Measurements from ENCODE around the gene RAE1. TPM values are rescaled to one million over a fixed set of nuclear protein-coding genes. Genes with fewer than 3 reads are reported as not detected.

The RAE1 gene
- total and polyA plus RNA-seq, 2 donors (not counting 1 experiment from before 2014, with no cell fraction given): 27.2 to 39.4 TPM

DNA sequence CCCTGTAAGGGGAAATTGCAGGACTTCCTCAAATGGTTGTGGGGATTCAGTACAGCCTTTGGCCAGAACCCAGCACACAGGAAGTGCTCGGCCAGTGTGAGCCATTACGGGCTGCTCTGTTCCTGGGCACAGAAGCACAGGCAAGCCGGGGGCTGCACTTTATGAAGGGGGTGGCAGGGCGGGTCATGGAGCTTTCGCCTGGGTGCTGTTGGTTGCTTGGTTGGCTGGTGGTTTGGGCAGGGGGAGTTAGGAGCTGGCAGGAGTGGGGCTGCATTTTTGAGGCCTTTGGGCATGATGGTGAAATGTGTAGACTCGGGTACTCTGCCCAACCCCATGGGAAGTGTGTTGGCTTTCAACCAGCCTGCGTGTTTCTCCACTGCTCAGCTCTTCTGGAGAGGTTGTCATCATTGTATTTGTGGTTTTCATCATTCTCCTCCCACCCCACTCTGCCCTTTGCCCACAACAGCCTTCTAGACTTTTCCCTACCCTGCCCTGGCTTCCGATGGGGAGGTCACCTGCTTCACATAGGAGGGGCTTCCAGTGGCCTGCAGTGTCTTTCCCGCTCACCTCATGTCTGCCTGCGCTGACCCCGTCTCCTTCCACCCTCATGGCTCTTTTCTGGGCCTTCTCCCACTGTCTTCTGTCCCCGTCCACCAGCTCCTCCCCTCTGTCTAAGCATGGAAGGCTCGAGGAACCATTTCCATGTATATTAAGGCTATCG is 24.0 kb downstream of the RAE1 start:
- no peak for DNase-seq (ENCODE audit: low read depth in 2 of 2)
- Histone ChIP-seq H3K27ac (ENCODE audit: insufficient read depth, low read length) (no peak overlapping the region), H3K9me3 (ENCODE audit: control insufficient read depth, insufficient read depth, low read depth, low read length) (no peaks in the 10 kb centered on the region), H4K20me1 (ENCODE audit: control insufficient read depth, extremely low read depth, insufficient read depth, low read length) (no peaks in the 10 kb centered on the region), H2AFZ (ENCODE audit: low read length) (no peak overlapping the region), H3K36me3 (ENCODE audit: control insufficient read depth, insufficient read depth, low read length) (peaks cover 27% of the 10 kb centered on the region), H3K79me2 (ENCODE audit: control insufficient read depth, insufficient read depth, low read length) (no peaks in the 10 kb centered on the region), H3K27me3 (ENCODE audit: control insufficient read depth, insufficient read depth, low read length) (no peaks in the 10 kb centered on the region), H3K4me1 (ENCODE audit: control insufficient read depth, extremely low read depth, insufficient read depth, low read length) (no peaks in the 10 kb centered on the region), H3K9ac (ENCODE audit: insufficient read depth, low read length) (no peak overlapping the region), H3K4me3 (replicated peaks in 1 of 4; ENCODE audit: control extremely low read depth in 1 of 4, insufficient read depth in 1 of 4, low read depth in 3 of 4, low read length in 4 of 4) (no peak overlapping the region), H3K4me2 (ENCODE audit: extremely low read depth, insufficient read depth, low read length) (no peak overlapping the region)
- no peak for TF ChIP-seq EZH2 (IDR thresholded peaks at IDR 0.05; ENCODE audit: low read length, missing control alignments)
- TF ChIP-seq, protein P1, sequence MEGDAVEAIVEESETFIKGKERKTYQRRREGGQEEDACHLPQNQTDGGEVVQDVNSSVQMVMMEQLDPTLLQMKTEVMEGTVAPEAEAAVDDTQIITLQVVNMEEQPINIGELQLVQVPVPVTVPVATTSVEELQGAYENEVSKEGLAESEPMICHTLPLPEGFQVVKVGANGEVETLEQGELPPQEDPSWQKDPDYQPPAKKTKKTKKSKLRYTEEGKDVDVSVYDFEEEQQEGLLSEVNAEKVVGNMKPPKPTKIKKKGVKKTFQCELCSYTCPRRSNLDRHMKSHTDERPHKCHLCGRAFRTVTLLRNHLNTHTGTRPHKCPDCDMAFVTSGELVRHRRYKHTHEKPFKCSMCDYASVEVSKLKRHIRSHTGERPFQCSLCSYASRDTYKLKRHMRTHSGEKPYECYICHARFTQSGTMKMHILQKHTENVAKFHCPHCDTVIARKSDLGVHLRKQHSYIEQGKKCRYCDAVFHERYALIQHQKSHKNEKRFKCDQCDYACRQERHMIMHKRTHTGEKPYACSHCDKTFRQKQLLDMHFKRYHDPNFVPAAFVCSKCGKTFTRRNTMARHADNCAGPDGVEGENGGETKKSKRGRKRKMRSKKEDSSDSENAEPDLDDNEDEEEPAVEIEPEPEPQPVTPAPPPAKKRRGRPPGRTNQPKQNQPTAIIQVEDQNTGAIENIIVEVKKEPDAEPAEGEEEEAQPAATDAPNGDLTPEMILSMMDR (conservative IDR thresholded peaks at IDR 0.05 in 1 of 2, IDR thresholded peaks at IDR 0.05 in 1 of 2; ENCODE audit: low read depth in 1 of 2, low read length in 2 of 2): no peak

DNA sequence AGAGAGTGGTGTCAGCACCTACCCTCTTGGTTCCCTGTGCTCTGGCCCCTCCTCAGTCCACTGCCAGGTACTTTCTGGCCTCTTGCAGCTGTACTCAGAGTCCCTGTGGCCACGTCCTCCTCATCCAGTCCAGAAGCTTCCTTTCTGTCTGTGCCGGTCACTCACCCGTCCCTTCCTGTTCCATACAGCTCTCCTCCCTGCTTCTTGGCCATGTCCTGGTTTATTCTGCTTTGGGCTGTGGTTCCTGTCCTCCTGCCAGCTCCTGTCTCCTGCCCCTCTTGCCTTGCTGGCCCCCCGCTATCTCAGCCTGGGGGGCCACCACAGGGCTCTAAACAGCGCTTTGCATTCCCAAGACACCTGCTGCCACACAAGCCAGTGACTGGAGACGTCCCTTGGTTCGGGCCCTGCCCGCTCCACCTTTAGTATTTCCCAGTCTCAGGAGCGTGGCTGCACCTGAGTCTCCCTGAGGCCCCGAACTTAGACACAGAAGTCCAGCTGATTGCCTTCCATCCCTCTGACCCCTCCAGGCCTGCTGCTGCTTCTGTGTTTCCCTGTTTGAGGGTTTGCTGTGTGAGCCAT is 24.7 kb downstream of the RAE1 start:
- H3K36me3 ChIP-seq (ENCODE audit: control insufficient read depth, insufficient read depth, low read length): peaks cover 24% of the 10 kb centered on the region
- no peak for TF ChIP-seq EZH2 (IDR thresholded peaks at IDR 0.05; ENCODE audit: low read length, missing control alignments)
- TF ChIP-seq, protein P1 (conservative IDR thresholded peaks at IDR 0.05 in 1 of 2, IDR thresholded peaks at IDR 0.05 in 1 of 2; ENCODE audit: low read depth in 1 of 2, low read length in 2 of 2): no peak

DNA sequence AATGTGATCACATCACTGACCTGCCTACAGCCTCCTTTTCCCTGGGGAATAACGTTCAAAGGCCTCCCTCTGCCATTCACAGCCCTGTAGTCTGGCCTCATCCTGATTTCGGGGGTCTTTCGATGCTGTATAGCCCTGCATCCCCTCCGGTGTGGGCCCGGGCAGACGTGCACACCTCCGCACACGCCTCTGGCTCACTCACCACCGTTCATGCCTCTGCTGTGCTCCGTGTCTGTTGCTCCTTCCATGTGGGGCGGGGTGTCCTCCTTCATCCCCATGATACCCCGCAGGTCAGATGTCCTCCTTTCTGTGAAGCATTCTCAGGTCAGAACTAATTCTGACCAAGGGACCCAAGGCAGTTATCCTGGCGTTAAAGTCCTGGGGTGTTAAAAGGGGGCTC is 26.3 kb downstream of the RAE1 start:
- no peaks in the 10 kb centered on the region for H3K4me1 ChIP-seq (ENCODE audit: control insufficient read depth, extremely low read depth, insufficient read depth, low read length)
- H3K27ac ChIP-seq (ENCODE audit: insufficient read depth, low read length): no peak overlapping the region
- no peak overlapping the region for H3K4me2 ChIP-seq (ENCODE audit: extremely low read depth, insufficient read depth, low read length)
- no peaks in the 10 kb centered on the region for H3K79me2 ChIP-seq (ENCODE audit: control insufficient read depth, insufficient read depth, low read length)
- TF ChIP-seq, protein P1 (conservative IDR thresholded peaks at IDR 0.05 in 1 of 2, IDR thresholded peaks at IDR 0.05 in 1 of 2; ENCODE audit: low read depth in 1 of 2, low read length in 2 of 2): no peak
- no peak for TF ChIP-seq EZH2 (IDR thresholded peaks at IDR 0.05; ENCODE audit: low read length, missing control alignments)
- no peak overlapping the region for H3K9ac ChIP-seq (ENCODE audit: insufficient read depth, low read length)
- H4K20me1 ChIP-seq (ENCODE audit: control insufficient read depth, extremely low read depth, insufficient read depth, low read length): no peaks in the 10 kb centered on the region
- H3K4me3 ChIP-seq (replicated peaks in 1 of 4; ENCODE audit: control extremely low read depth in 1 of 4, insufficient read depth in 1 of 4, low read depth in 3 of 4, low read length in 4 of 4): no peak overlapping the region
- no peak for DNase-seq (ENCODE audit: low read depth in 2 of 2)
- no peak overlapping the region for H2AFZ ChIP-seq (ENCODE audit: low read length)
- no peaks in the 10 kb centered on the region for H3K27me3 ChIP-seq (ENCODE audit: control insufficient read depth, insufficient read depth, low read length)
- no peaks in the 10 kb centered on the region for H3K9me3 ChIP-seq (ENCODE audit: control insufficient read depth, insufficient read depth, low read depth, low read length)
- H3K36me3 ChIP-seq (ENCODE audit: control insufficient read depth, insufficient read depth, low read length): peaks cover 23% of the 10 kb centered on the region

More for the DNA sequence above, 24.7 kb downstream of the RAE1 start:
- Histone ChIP-seq H3K4me3 (replicated peaks in 1 of 4; ENCODE audit: control extremely low read depth in 1 of 4, insufficient read depth in 1 of 4, low read depth in 3 of 4, low read length in 4 of 4) (no peak overlapping the region), H2AFZ (ENCODE audit: low read length) (no peak overlapping the region), H3K4me2 (ENCODE audit: extremely low read depth, insufficient read depth, low read length) (no peak overlapping the region), H3K27ac (ENCODE audit: insufficient read depth, low read length) (no peak overlapping the region), H3K4me1 (ENCODE audit: control insufficient read depth, extremely low read depth, insufficient read depth, low read length) (no peaks in the 10 kb centered on the region), H4K20me1 (ENCODE audit: control insufficient read depth, extremely low read depth, insufficient read depth, low read length) (no peaks in the 10 kb centered on the region), H3K79me2 (ENCODE audit: control insufficient read depth, insufficient read depth, low read length) (no peaks in the 10 kb centered on the region), H3K9ac (ENCODE audit: insufficient read depth, low read length) (no peak overlapping the region), H3K9me3 (ENCODE audit: control insufficient read depth, insufficient read depth, low read depth, low read length) (no peaks in the 10 kb centered on the region), H3K27me3 (ENCODE audit: control insufficient read depth, insufficient read depth, low read length) (no peaks in the 10 kb centered on the region)
- DNase-seq (ENCODE audit: low read depth in 2 of 2): no peak

All from fibroblast of lung (primary cell).